Trophoblast cell (in vitro differentiated cells and primary cell): ENCODE measurements around the gene SERPINA12.
A peak's percentile ranks its signal among the peaks of the same experiment; 100 is the strongest.

Experiments
- DNase-seq, 2 donors: peaks; one replicate each; pipeline ENCODE4 v3.0.0-alpha.2; 2016
- H2AFZ ChIP-seq: 2 replicates; pipeline ENCODE4 v1.6.1; 2013; ENCODE audit warnings: low read length, moderate library complexity, mild to moderate bottlenecking; ENCODE audit not compliant: insufficient read depth, poor library complexity
- H2AK5ac ChIP-seq: 2 replicates; pipeline ENCODE4 v1.6.1; 2013; ENCODE audit warnings: mild to moderate bottlenecking, low read length
- H2BK120ac ChIP-seq: 2 replicates; pipeline ENCODE4 v1.6.1; 2013; ENCODE audit warnings: low read length, mild to moderate bottlenecking, moderate library complexity; ENCODE audit not compliant: insufficient read depth, poor library complexity
- H2BK12ac ChIP-seq: 2 replicates; pipeline ENCODE4 v1.6.1; 2013; ENCODE audit warnings: mild to moderate bottlenecking, low read length, moderate library complexity
- H2BK5ac ChIP-seq: 2 replicates; pipeline ENCODE4 v1.6.1; 2013; ENCODE audit warnings: low read length, low read depth, moderate library complexity, mild to moderate bottlenecking; ENCODE audit not compliant: poor library complexity
- H3K14ac ChIP-seq: 2 replicates; pipeline ENCODE4 v1.6.1; 2013; ENCODE audit warnings: mild to moderate bottlenecking, low read length
- H3K18ac ChIP-seq: 2 replicates; pipeline ENCODE4 v1.6.1; 2013; ENCODE audit warnings: mild to moderate bottlenecking, low read length
- H3K23ac ChIP-seq: 2 replicates; pipeline ENCODE4 v1.6.1; 2013; ENCODE audit warnings: low read length
- H3K27ac ChIP-seq: 2 replicates; pipeline ENCODE4 v1.5.1; 2013; ENCODE audit warnings: low read depth, mild to moderate bottlenecking, inconsistent platforms, low read length, moderate library complexity
- H3K27me3 ChIP-seq: 2 replicates; pipeline ENCODE4 v1.6.1; 2013; ENCODE audit warnings: inconsistent platforms, mild to moderate bottlenecking, low read length, moderate library complexity; ENCODE audit not compliant: insufficient read depth
- H3K36me3 ChIP-seq, 2 experiments: 1 replicate in 1 of 2; 2 replicates in 1 of 2; pipeline ENCODE4 v1.6.1; 2013; ENCODE audit warnings: low read length in 2 of 2, mild to moderate bottlenecking in 2 of 2, moderate library complexity in 1 of 2; ENCODE audit not compliant: insufficient read depth in 2 of 2, control insufficient read depth in 1 of 2
- H3K4ac ChIP-seq: 2 replicates; pipeline ENCODE4 v1.6.1; 2013; ENCODE audit warnings: low read depth, mild to moderate bottlenecking, low read length, moderate library complexity
- H3K4me1 ChIP-seq, 2 experiments: 1 replicate in 1 of 2; 2 replicates in 1 of 2; pipeline ENCODE4 v1.6.1; 2013; ENCODE audit warnings: low read length in 2 of 2, mild to moderate bottlenecking in 2 of 2, moderate library complexity in 1 of 2; ENCODE audit not compliant: insufficient read depth in 2 of 2, control insufficient read depth in 1 of 2
- H3K4me2 ChIP-seq: 2 replicates; pipeline ENCODE4 v1.6.1; 2013; ENCODE audit warnings: inconsistent platforms, mild to moderate bottlenecking, low read length, moderate library complexity
- H3K4me3 ChIP-seq: 2 replicates; pipeline ENCODE4 v1.5.1; 2013; ENCODE audit warnings: mild to moderate bottlenecking, low read depth, low read length, inconsistent platforms
- H3K79me1 ChIP-seq: one replicate; pipeline ENCODE4 v1.6.1; 2013; ENCODE audit warnings: low read length
- H3K79me2 ChIP-seq: 2 replicates; pipeline ENCODE4 v1.6.1; 2013; ENCODE audit warnings: low read length, mild to moderate bottlenecking; ENCODE audit not compliant: control insufficient read depth, insufficient read depth, poor library complexity
- H3K9ac ChIP-seq: 2 replicates; pipeline ENCODE4 v1.6.1; 2013; ENCODE audit warnings: mild to moderate bottlenecking, low read length
- H3K9me3 ChIP-seq: 2 replicates; pipeline ENCODE4 v1.6.1; 2013; ENCODE audit warnings: low read depth, mild to moderate bottlenecking, control low read depth, inconsistent platforms, low read length; ENCODE audit not compliant: insufficient read depth
- H4K12ac ChIP-seq: 2 replicates; pipeline ENCODE4 v1.6.1; 2013; ENCODE audit warnings: low read depth, mild to moderate bottlenecking, low read length, moderate library complexity
- H4K8ac ChIP-seq: 2 replicates; pipeline ENCODE4 v1.6.1; 2013; ENCODE audit warnings: low read depth, mild to moderate bottlenecking, low read length, moderate library complexity
- H4K91ac ChIP-seq: one replicate; pipeline ENCODE4 v1.6.1; 2013; ENCODE audit warnings: low read depth, mild to moderate bottlenecking, low read length, moderate library complexity
- WGBS: extraction: QIAGEN DNeasy Blood & Tissue Kit; methylation state at CpG from one replicate; pipeline ENCODE4 v1.1.7; 2013; ENCODE audit warnings: missing lambda C conversion rate; ENCODE audit not compliant: insufficient read length, insufficient coverage; ENCODE audit errors: extremely low coverage; 5-methylcytosine and 5-hydroxymethylcytosine counted together

The SERPINA12 gene

DNA sequence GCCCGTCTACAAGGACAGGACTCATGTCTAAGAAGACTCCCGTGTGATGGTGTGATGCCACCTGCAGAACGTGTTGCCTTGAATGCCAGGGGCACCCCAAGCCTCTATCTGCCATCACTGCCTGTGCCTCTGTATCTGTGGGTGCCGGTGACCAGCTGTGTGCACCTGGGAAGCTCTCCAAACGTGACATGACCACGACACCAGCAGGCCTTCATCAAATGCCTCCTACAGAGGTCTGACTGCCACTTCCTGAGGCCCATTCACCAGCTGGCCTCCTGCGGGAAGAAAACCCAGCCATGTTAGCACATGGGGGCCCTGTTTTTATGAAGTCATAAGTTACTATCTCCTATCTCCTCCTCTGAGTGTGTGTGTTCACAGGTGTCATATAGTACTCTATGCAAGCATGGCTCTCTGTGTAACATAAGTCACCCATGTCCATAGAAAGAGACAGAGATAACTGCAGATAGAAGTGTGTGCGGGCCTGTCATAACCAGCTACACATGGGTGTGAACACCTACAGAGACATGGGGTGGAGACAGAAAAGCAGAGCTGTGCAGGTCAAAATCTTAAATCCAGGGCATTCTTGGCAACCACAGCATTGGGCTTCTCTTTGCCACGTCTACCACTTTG is 33.7 kb upstream of the SERPINA12 start:
- no peak overlapping the region for H3K14ac ChIP-seq
- H2AK5ac ChIP-seq = no peak overlapping the region
- no peaks in the 10 kb centered on the region for H3K9me3 ChIP-seq
- no peaks in the 10 kb centered on the region for H3K79me2 ChIP-seq
- peak; percentile 59 to 76 for DNase-seq
- no peaks in the 10 kb centered on the region for H3K4me1 ChIP-seq
- H4K8ac ChIP-seq = no peak overlapping the region
- H3K23ac ChIP-seq = no peak overlapping the region
- H4K91ac ChIP-seq = no peak overlapping the region
- H2AFZ ChIP-seq = no peak overlapping the region
- H2BK120ac ChIP-seq = no peak overlapping the region
- H3K4ac ChIP-seq = no peak overlapping the region
- WGBS = no CpG with 5 or more reads among the region's 9 CpGs
- H2BK5ac ChIP-seq = no peak overlapping the region
- H3K4me2 ChIP-seq = no peak overlapping the region
- H3K18ac ChIP-seq = no peak overlapping the region
- H3K36me3 ChIP-seq = no peaks in the 10 kb centered on the region
- H3K9ac ChIP-seq = no peak overlapping the region
- no peak overlapping the region for H3K27ac ChIP-seq
- no peak overlapping the region for H3K4me3 ChIP-seq
- H3K27me3 ChIP-seq = no peaks in the 10 kb centered on the region
- no peak overlapping the region for H4K12ac ChIP-seq
- no peak overlapping the region for H2BK12ac ChIP-seq
- H3K79me1 ChIP-seq = no peaks in the 10 kb centered on the region

DNA sequence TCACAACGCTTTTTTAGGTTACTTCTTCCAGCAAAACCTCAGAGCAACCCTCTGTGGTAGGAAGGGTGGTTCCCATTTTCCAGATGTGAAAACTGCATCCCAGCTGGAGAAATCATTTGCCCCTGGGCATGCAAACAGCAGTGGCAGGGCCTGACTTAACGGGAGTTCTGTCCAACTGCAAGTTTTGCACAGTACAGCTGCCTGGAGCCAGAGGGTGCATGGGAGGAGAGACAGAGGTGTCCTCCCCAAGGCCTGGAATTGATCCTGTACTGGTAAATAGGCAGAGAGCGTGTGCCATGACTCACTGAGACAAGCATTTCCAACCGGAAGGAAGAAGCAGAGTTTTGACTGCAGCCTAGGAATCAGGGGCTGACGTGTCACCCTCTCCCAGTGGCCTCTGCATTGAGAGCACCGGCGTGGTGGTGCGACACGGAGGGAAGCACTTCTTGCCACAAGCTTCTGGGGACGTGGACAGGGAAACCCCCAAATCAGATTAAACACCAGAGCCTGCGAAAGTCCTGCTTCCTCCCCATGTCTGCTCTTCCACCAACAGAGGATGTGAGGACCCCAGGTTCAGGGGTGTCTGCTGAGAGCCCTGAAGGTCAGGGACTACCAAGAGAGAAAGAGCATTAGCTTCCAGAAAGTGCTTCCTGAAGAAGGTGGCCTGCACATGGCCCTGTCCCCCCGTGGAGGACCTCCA is 33.0 kb upstream of the SERPINA12 start:
- no peak overlapping the region for H3K18ac ChIP-seq
- H4K12ac ChIP-seq = no peak overlapping the region
- no peak overlapping the region for H3K27ac ChIP-seq
- no peak overlapping the region for H2BK12ac ChIP-seq
- H3K4ac ChIP-seq = no peak overlapping the region
- H3K4me1 ChIP-seq = no peaks in the 10 kb centered on the region
- H4K8ac ChIP-seq = no peak overlapping the region
- no CpG with 5 or more reads among the region's 12 CpGs for WGBS
- H3K36me3 ChIP-seq = no peaks in the 10 kb centered on the region
- no peak overlapping the region for H3K4me2 ChIP-seq
- H3K14ac ChIP-seq = no peak overlapping the region
- H2AK5ac ChIP-seq = no peak overlapping the region
- no peaks in the 10 kb centered on the region for H3K79me1 ChIP-seq
- peak; percentile 64 to 70 for DNase-seq
- H4K91ac ChIP-seq = no peak overlapping the region
- H3K9me3 ChIP-seq = no peaks in the 10 kb centered on the region
- no peak overlapping the region for H2BK5ac ChIP-seq
- H2AFZ ChIP-seq = no peak overlapping the region
- H3K4me3 ChIP-seq = no peak overlapping the region
- H2BK120ac ChIP-seq = no peak overlapping the region
- H3K9ac ChIP-seq = no peak overlapping the region
- no peaks in the 10 kb centered on the region for H3K79me2 ChIP-seq
- H3K27me3 ChIP-seq = no peaks in the 10 kb centered on the region
- H3K23ac ChIP-seq = no peak overlapping the region

DNA sequence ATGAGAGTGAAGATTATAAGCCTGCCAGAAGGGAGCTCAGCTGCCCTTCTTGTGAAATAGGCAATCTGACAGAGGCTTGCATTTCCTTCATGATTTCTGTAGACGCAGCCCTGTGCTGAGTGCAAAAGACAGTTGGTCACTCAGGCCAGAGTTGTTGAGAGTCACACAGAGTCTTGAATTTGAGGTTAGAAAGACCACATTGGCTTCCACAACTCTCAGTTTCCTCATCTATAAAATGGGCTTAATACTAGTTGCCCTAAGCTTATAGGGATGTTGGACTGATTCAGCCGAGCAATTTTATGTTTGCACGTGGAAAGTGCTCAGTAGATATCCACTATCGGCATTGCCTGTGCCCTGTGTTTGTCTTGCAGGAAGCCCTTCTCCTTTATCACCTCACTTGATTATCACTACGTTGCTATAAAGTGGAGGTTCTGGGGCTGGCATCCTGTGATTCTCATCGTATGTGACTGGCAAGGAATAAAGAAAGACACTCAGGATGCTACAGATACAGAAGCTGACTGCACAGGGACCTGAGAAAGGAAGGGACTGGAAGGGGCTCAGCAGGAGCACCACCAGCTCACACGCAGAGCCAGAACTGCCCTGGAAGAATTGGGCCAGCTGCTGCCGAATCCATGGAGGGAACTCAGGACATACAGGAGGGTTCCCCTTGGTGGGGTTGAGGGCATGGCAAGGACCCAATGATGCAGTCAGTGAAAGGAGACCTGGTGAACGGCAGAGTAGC is 32.1 kb upstream of the SERPINA12 start:
- H3K79me1 ChIP-seq = no peaks in the 10 kb centered on the region
- no peak overlapping the region for H3K4me3 ChIP-seq
- H2AFZ ChIP-seq = no peak overlapping the region
- H4K91ac ChIP-seq = no peak overlapping the region
- no peak overlapping the region for H3K4ac ChIP-seq
- H3K9me3 ChIP-seq = no peaks in the 10 kb centered on the region
- H2AK5ac ChIP-seq = no peak overlapping the region
- no peak overlapping the region for H3K18ac ChIP-seq
- WGBS = no CpG with 5 or more reads among the region's 9 CpGs
- no peak overlapping the region for H3K9ac ChIP-seq
- no peak overlapping the region for H3K4me2 ChIP-seq
- no peak overlapping the region for H3K27ac ChIP-seq
- H3K36me3 ChIP-seq = no peaks in the 10 kb centered on the region
- no peak overlapping the region for H3K14ac ChIP-seq
- no peak overlapping the region for H4K8ac ChIP-seq
- no peak overlapping the region for H3K23ac ChIP-seq
- no peak overlapping the region for H2BK12ac ChIP-seq
- H3K4me1 ChIP-seq = no peaks in the 10 kb centered on the region
- no peaks in the 10 kb centered on the region for H3K27me3 ChIP-seq
- DNase-seq = peak in 1 of 2 donors; percentile 12
- no peak overlapping the region for H2BK5ac ChIP-seq
- no peak overlapping the region for H2BK120ac ChIP-seq
- no peaks in the 10 kb centered on the region for H3K79me2 ChIP-seq
- no peak overlapping the region for H4K12ac ChIP-seq

DNA sequence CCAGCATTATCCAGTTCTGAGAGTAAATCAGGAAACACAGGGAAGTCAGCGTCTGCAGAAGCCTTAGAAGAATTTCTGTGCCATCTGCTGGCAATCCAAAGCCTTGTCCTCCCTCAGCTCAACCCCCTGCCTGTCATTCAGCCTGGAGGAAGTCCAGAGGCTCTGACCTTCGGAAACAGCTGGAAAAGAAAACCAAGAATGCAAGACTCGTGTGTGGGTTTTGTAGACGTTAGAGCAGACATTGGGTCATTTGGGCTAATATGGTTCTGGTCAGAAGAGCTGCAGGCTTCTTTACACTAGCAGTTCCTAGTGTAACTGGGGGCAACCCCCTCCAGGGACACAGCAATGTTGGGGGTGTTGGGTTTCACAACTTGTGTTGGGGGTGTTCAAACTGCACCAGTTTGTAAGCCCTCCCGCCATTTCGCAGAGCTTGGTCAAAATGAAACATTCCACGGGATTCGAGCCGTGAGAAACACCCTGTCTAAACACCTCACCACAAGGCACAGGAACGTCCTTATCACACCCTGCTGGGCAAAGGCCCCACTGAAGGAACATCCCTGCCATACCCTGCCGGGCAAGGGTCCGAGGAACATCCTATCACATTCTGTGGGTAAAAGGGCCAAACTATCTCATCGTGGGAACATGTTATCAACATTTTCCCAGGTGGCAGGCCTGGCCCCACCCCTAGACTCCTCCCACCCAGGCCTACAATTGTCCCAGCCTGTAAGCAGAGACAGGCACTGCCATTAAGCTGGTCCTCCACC is 30.9 kb upstream of the SERPINA12 start:
- Histone ChIP-seq H2BK12ac (no peak overlapping the region), H3K9me3 (no peaks in the 10 kb centered on the region), H3K4me1 (no peaks in the 10 kb centered on the region), H2BK5ac (no peak overlapping the region), H3K4me3 (no peak overlapping the region), H3K27me3 (no peaks in the 10 kb centered on the region), H3K79me1 (no peaks in the 10 kb centered on the region), H3K79me2 (no peaks in the 10 kb centered on the region), H4K8ac (no peak overlapping the region), H3K4ac (no peak overlapping the region), H3K36me3 (no peaks in the 10 kb centered on the region), H3K4me2 (no peak overlapping the region), H2AK5ac (no peak overlapping the region), H4K12ac (no peak overlapping the region), H3K18ac (no peak overlapping the region), H3K9ac (no peak overlapping the region), H2BK120ac (no peak overlapping the region), H3K14ac (no peak overlapping the region), H3K27ac (no peak overlapping the region), H3K23ac (no peak overlapping the region), H2AFZ (no peak overlapping the region), H4K91ac (no peak overlapping the region)
- WGBS = no CpG with 5 or more reads among the region's 13 CpGs
- peak; percentile 23 to 59 for DNase-seq
